Astrocyte (in vitro differentiated cells and primary cell): ENCODE results near the gene CTNND2. TPM values are rescaled to one million over a fixed set of nuclear protein-coding genes. Genes with fewer than 3 reads are reported as not detected.

ENCODE experiments used
- DNase-seq: peaks from one replicate; pipeline ENCODE4 v3.0.0-alpha.2; 2010; ENCODE audit warnings: low read depth
- FAIRE-seq: peaks from 2 replicates; lab custom pipeline; 2011; peaks lifted over from hg19 to GRCh38; lab: Jason Lieb, UNC
- H2AFZ ChIP-seq: 2 replicates; pipeline ENCODE4 v1.6.0; 2012; ENCODE audit warnings: low read depth, low read length, inconsistent platforms
- H3K27ac ChIP-seq: 2 replicates; pipeline ENCODE4 v1.5.1; 2011; ENCODE audit warnings: low read depth, low read length, inconsistent platforms
- H3K27me3 ChIP-seq: 2 replicates; pipeline ENCODE4 v1.6.0; 2011; ENCODE audit warnings: low read length, inconsistent platforms; ENCODE audit not compliant: insufficient read depth
- H3K36me3 ChIP-seq: 2 replicates; pipeline ENCODE4 v1.5.1; 2011; ENCODE audit warnings: low read length, inconsistent platforms; ENCODE audit not compliant: insufficient read depth
- H3K4me1 ChIP-seq: 2 replicates; pipeline ENCODE4 v1.5.1; 2011; ENCODE audit warnings: low read length, inconsistent platforms; ENCODE audit not compliant: insufficient read depth
- H3K4me2 ChIP-seq: 2 replicates; pipeline ENCODE4 v1.6.0; 2012; ENCODE audit warnings: low read length, inconsistent platforms
- H3K4me3 ChIP-seq: 2 replicates; pipeline ENCODE4 v1.5.1; 2011; ENCODE audit warnings: low read depth, mild to moderate bottlenecking, low read length, inconsistent platforms; ENCODE audit not compliant: insufficient read depth
- H3K79me2 ChIP-seq: 2 replicates; pipeline ENCODE4 v1.6.0; 2012; ENCODE audit warnings: mild to moderate bottlenecking, low read length, inconsistent platforms; ENCODE audit not compliant: insufficient read depth
- H3K9ac ChIP-seq: 2 replicates; pipeline ENCODE4 v1.6.0; 2012; ENCODE audit warnings: mild to moderate bottlenecking, low read length, inconsistent platforms
- H3K9me3 ChIP-seq: 2 replicates; pipeline ENCODE4 v1.5.1; 2012; ENCODE audit warnings: low read depth, mild to moderate bottlenecking, low read length, inconsistent platforms; ENCODE audit not compliant: insufficient read depth
- H4K20me1 ChIP-seq: 2 replicates; pipeline ENCODE4 v1.6.0; 2012; ENCODE audit warnings: low read length, inconsistent platforms; ENCODE audit not compliant: insufficient read depth
- H3K27ac Mint-ChIP-seq: one replicate; pipeline ENCODE4 v1.8.0; 2021; ENCODE audit warnings: mild to moderate bottlenecking, mixed read lengths; ENCODE audit not compliant: unreplicated experiment
- H3K27me3 Mint-ChIP-seq: one replicate; pipeline ENCODE4 v1.8.0; 2021; ENCODE audit warnings: low read depth, mixed read lengths; ENCODE audit not compliant: unreplicated experiment
- H3K36me3 Mint-ChIP-seq: one replicate; pipeline ENCODE4 v1.8.0; 2021; ENCODE audit warnings: low read depth, mixed read lengths; ENCODE audit not compliant: unreplicated experiment
- H3K4me1 Mint-ChIP-seq: one replicate; pipeline ENCODE4 v1.8.0; 2021; ENCODE audit warnings: low read depth, mixed read lengths; ENCODE audit not compliant: unreplicated experiment
- H3K4me3 Mint-ChIP-seq: one replicate; pipeline ENCODE4 v1.8.0; 2021; ENCODE audit warnings: mild to moderate bottlenecking, moderate library complexity, mixed read lengths; ENCODE audit not compliant: unreplicated experiment
- H3K9me3 Mint-ChIP-seq: one replicate; pipeline ENCODE4 v1.8.0; 2021; ENCODE audit warnings: mild to moderate bottlenecking, mixed read lengths; ENCODE audit not compliant: unreplicated experiment
- EZH2 ChIP-seq: IDR thresholded peaks from 2 replicates; pipeline ENCODE4 v1.6.1; 2012; ENCODE audit warnings: mild to moderate bottlenecking, low read length, inconsistent platforms; ENCODE audit not compliant: insufficient read depth
- total RNA-seq: library from RNA; stranded (reverse); gene quantifications from 2 replicates; pipeline ENCODE4 v1.2.1, GENCODE V29; 2021
- TF ChIP-seq, protein P1 (sequence below): IDR thresholded peaks from 2 replicates; pipeline ENCODE4 v1.5.1; 2011; ENCODE audit warnings: low read depth, mild to moderate bottlenecking, inconsistent platforms, low read length, moderate library complexity; ENCODE audit not compliant: insufficient read depth

CTNND2 gene
- total RNA-seq, 1 donor from 2014 or later = 4.5 TPM

DNA sequence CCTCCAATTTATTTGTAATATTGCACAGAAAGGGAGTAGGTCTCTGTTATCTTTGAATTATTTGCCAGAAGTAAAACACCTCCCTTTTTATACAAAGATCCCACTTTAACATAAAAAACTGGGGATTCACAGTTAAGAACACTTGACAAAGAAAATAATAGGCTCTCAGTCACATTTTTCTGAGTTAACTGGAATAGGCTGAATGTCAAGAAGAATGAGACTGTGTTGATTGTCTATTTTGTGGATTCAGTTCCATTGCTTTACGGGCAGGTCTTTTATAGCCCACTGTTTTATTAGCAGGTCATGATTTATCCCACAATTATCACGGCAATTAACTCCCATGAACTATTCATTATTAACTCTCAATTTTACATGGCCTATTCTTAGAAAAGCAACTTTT is 427.4 kb downstream of the CTNND2 start:
- Mint-ChIP-seq H3K4me1 (no peaks in the 10 kb centered on the region), H3K4me3 (no peak overlapping the region), H3K27me3 (no peaks in the 10 kb centered on the region), H3K27ac (no peak overlapping the region), H3K9me3 (no peaks in the 10 kb centered on the region), H3K36me3 (no peaks in the 10 kb centered on the region)
- H3K9me3 ChIP-seq = no peaks in the 10 kb centered on the region
- no peaks in the 10 kb centered on the region for H3K36me3 ChIP-seq
- no peaks in the 10 kb centered on the region for H3K79me2 ChIP-seq
- no peaks in the 10 kb centered on the region for H4K20me1 ChIP-seq
- H3K4me3 ChIP-seq = no peak overlapping the region
- no peak overlapping the region for H3K4me2 ChIP-seq
- TF ChIP-seq EZH2 = no peak
- TF ChIP-seq, protein P1, sequence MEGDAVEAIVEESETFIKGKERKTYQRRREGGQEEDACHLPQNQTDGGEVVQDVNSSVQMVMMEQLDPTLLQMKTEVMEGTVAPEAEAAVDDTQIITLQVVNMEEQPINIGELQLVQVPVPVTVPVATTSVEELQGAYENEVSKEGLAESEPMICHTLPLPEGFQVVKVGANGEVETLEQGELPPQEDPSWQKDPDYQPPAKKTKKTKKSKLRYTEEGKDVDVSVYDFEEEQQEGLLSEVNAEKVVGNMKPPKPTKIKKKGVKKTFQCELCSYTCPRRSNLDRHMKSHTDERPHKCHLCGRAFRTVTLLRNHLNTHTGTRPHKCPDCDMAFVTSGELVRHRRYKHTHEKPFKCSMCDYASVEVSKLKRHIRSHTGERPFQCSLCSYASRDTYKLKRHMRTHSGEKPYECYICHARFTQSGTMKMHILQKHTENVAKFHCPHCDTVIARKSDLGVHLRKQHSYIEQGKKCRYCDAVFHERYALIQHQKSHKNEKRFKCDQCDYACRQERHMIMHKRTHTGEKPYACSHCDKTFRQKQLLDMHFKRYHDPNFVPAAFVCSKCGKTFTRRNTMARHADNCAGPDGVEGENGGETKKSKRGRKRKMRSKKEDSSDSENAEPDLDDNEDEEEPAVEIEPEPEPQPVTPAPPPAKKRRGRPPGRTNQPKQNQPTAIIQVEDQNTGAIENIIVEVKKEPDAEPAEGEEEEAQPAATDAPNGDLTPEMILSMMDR = no peak
- no peak overlapping the region for H3K27ac ChIP-seq
- no peaks in the 10 kb centered on the region for H3K27me3 ChIP-seq
- H2AFZ ChIP-seq = no peak overlapping the region
- no peak overlapping the region for H3K9ac ChIP-seq
- DNase-seq (no peak), FAIRE-seq (no peak)
- H3K4me1 ChIP-seq = peaks cover 8% of the 10 kb centered on the region

- H3K4me1 Mint-ChIP-seq = peaks cover 4% of the 10 kb centered on the region
- Histone ChIP-seq H3K4me1 (peaks cover 20% of the 10 kb centered on the region), H3K27ac (peak overlapping the region; percentile 43), H3K9me3 (no peaks in the 10 kb centered on the region), H4K20me1 (no peaks in the 10 kb centered on the region), H2AFZ (no peak overlapping the region), H3K79me2 (no peaks in the 10 kb centered on the region), H3K9ac (no peak overlapping the region), H3K36me3 (no peaks in the 10 kb centered on the region), H3K4me3 (peak overlapping the region; percentile 8), H3K27me3 (no peaks in the 10 kb centered on the region), H3K4me2 (peak overlapping the region; percentile 56)
- DNase-seq = peak; percentile 77
- H3K4me3 Mint-ChIP-seq = no peak overlapping the region
- TF ChIP-seq, protein P1 = no peak
- H3K27ac Mint-ChIP-seq = no peak overlapping the region
- no peaks in the 10 kb centered on the region for H3K9me3 Mint-ChIP-seq
- no peak for FAIRE-seq
- H3K27me3 Mint-ChIP-seq = no peaks in the 10 kb centered on the region
- no peaks in the 10 kb centered on the region for H3K36me3 Mint-ChIP-seq
These were observed 435.8 kb downstream of the CTNND2 start for GRCh38 chr5:11468334-11469039.

DNA sequence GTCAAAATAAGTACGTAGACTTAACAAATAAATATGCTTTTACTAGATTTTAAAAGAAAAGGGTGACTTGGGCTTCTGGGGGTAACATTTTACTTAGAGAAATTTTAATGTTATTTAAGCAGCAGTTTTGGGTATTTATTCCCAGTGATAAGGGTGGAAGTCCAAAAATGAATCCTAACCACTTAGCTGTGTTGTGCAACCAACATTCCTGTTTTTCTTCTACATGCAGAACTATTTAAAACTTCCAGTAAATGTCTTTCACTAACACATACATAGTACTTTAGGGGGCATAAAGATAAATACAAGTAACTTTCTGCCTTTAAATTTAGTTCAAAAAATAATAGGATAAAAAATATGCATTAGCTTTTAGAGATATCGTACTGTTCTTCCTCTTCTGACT is 436.7 kb downstream of the CTNND2 start:
- peak; percentile 68 for DNase-seq
- peak overlapping the region; percentile 56 for H3K4me2 ChIP-seq
- H3K4me3 ChIP-seq = no peak overlapping the region
- H4K20me1 ChIP-seq = no peaks in the 10 kb centered on the region
- no peak overlapping the region for H2AFZ ChIP-seq
- H3K9me3 ChIP-seq = no peaks in the 10 kb centered on the region
- H3K27ac ChIP-seq = no peak overlapping the region
- no peak for FAIRE-seq
- H3K27me3 ChIP-seq = no peaks in the 10 kb centered on the region
- H3K4me3 Mint-ChIP-seq = no peak overlapping the region
- H3K27ac Mint-ChIP-seq = no peak overlapping the region
- peaks cover 4% of the 10 kb centered on the region for H3K4me1 Mint-ChIP-seq
- H3K79me2 ChIP-seq = no peaks in the 10 kb centered on the region
- H3K9me3 Mint-ChIP-seq = no peaks in the 10 kb centered on the region
- no peaks in the 10 kb centered on the region for H3K36me3 Mint-ChIP-seq
- no peak overlapping the region for H3K9ac ChIP-seq
- no peak for TF ChIP-seq EZH2
- TF ChIP-seq, protein P1 = no peak
- no peaks in the 10 kb centered on the region for H3K36me3 ChIP-seq
- peaks cover 20% of the 10 kb centered on the region for H3K4me1 ChIP-seq
- H3K27me3 Mint-ChIP-seq = no peaks in the 10 kb centered on the region
